Fibroblast of lung (primary cell): ENCODE data around the gene CFAP77.

Source experiments
- EZH2 ChIP-seq: IDR thresholded peaks from 2 replicates; pipeline ENCODE4 v1.5.1; 2012; ENCODE audit warnings: low read length, control low read depth, mild to moderate bottlenecking; ENCODE audit errors: missing control alignments
- TF ChIP-seq, protein P1 (sequence below), 2 donors: IDR thresholded peaks in 1 of 2; conservative IDR thresholded peaks in 1 of 2; 1 replicate in 1 of 2; 2 replicates in 1 of 2; pipeline ENCODE4 v1.5.1; 2011 to 2012; ENCODE audit warnings: low read length in 2 of 2, control low read depth in 1 of 2, inconsistent platforms in 1 of 2, low read depth in 1 of 2, mild to moderate bottlenecking in 1 of 2

DNA sequence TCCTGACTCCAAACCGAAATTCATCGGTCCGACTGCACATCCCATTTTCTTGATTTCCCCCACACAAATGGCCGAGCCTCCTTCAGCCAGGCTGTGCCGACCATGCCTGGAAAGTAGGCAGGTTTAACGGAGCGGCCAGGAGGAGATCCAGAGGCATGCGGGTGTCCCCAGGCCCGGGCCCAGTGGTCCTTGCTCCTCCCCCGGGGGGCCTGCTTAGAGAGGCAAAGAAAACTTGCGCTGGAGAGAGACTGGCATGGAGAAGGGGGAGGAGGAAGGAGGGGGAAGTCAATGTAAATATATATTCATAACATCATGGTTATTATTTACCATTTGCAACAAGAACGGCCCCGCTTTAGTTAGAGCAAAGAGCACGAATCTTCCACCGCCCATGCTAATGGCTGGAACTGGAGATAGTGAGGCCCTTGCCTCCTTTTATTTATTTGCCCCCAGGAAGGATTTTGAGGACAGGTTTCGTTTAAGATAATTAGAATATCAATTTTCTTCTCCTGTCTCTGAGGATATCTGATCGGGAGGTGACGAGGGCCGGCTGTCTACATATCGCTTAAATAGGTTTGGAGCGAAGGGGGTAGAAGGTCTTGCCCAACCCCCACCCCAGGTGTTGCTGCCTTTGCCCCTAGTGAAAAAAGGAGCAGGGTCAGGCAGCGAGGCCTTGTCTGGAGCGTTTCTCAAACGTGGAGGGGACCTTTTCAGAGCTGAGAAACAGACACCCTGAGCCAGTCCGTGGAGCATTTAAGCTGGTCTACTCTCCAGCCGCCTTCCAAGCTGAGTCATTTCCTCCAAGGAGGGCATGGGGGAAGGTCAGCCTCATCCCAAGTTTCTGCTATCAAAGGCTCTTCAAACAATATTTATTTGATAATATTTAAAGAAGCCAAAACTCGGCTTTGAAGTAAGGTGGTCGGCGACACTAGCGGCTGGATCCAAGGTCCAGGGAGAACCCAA, 174.9 kb downstream of the CFAP77 start:
- TF ChIP-seq, protein P1, sequence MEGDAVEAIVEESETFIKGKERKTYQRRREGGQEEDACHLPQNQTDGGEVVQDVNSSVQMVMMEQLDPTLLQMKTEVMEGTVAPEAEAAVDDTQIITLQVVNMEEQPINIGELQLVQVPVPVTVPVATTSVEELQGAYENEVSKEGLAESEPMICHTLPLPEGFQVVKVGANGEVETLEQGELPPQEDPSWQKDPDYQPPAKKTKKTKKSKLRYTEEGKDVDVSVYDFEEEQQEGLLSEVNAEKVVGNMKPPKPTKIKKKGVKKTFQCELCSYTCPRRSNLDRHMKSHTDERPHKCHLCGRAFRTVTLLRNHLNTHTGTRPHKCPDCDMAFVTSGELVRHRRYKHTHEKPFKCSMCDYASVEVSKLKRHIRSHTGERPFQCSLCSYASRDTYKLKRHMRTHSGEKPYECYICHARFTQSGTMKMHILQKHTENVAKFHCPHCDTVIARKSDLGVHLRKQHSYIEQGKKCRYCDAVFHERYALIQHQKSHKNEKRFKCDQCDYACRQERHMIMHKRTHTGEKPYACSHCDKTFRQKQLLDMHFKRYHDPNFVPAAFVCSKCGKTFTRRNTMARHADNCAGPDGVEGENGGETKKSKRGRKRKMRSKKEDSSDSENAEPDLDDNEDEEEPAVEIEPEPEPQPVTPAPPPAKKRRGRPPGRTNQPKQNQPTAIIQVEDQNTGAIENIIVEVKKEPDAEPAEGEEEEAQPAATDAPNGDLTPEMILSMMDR (conservative IDR thresholded peaks at IDR 0.05 in 1 of 2, IDR thresholded peaks at IDR 0.05 in 1 of 2; ENCODE audit: low read depth in 1 of 2, low read length in 2 of 2) = no peak
- TF ChIP-seq EZH2 = no peak
